ENCODE measurements around the gene MEP1A.

Gene MEP1A

DNA sequence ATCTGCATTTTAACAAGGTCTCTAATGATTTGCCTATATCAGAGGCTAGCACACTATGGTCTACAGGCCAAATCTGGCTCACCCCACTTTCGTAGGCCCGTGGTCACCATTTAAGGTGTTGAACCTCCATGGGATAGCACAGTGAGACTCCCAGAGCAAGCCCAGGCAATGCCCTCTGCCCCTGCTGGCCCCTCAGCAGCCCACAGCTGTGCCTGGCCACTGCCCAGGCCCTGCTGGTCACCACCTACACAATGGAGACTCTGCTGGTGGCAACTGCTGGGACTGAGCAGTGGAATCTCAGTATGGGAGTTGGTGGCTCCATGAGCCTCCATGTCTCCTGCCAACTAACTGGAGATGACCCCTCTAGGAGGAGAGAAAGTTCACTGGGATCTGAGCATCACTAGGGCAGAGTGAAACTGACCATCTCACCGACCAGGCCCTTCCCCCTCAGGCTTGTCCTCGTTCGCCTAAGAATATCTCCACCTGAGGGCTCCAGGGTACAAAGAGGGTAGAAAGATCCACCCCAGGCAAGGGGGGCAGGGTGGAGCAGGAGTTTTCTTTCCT lies 44.2 kb upstream of the MEP1A start:
- no peak overlapping the region for H3K4me3 ChIP-seq (ENCODE audit: low read depth, low read length)
- TF ChIP-seq POLR2A (IDR thresholded peaks at IDR 0.05; ENCODE audit: extremely low read depth, insufficient read length) (no peak), MYC (IDR thresholded peaks at IDR 0.05; ENCODE audit: low read depth, low read length) (no peak)
- TF ChIP-seq, protein P1, sequence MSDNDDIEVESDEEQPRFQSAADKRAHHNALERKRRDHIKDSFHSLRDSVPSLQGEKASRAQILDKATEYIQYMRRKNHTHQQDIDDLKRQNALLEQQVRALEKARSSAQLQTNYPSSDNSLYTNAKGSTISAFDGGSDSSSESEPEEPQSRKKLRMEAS (IDR thresholded peaks at IDR 0.05; ENCODE audit: low read depth, low read length), result no peak
- TF ChIP-seq, protein P2, sequence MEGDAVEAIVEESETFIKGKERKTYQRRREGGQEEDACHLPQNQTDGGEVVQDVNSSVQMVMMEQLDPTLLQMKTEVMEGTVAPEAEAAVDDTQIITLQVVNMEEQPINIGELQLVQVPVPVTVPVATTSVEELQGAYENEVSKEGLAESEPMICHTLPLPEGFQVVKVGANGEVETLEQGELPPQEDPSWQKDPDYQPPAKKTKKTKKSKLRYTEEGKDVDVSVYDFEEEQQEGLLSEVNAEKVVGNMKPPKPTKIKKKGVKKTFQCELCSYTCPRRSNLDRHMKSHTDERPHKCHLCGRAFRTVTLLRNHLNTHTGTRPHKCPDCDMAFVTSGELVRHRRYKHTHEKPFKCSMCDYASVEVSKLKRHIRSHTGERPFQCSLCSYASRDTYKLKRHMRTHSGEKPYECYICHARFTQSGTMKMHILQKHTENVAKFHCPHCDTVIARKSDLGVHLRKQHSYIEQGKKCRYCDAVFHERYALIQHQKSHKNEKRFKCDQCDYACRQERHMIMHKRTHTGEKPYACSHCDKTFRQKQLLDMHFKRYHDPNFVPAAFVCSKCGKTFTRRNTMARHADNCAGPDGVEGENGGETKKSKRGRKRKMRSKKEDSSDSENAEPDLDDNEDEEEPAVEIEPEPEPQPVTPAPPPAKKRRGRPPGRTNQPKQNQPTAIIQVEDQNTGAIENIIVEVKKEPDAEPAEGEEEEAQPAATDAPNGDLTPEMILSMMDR (IDR thresholded peaks at IDR 0.05; ENCODE audit: low read depth, low read length), result no peak
- no peak for DNase-seq (ENCODE audit: low read depth)

DNA sequence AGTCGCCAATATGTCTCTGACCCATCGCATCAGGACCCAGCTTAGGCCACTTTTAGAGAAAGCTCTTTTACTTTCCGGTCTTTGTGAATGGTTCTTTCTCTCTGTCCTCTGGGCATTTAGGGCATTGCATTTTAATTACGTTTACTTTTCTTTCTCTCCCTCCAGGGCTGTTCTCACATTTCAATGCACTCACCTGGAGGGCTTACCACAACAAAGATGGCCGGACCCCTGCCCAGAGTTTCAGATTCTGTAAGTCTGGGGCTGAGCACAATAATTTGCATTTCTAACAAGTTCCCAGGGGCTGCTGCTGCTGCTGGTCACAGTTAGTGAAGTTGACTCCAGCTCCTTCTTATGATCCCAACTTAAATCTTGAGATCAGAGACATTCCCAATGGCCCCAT lies 43.5 kb upstream of the MEP1A start:
- no peak overlapping the region for H3K4me3 ChIP-seq (ENCODE audit: low read depth, low read length)
- DNase-seq (ENCODE audit: low read depth), result no peak
- TF ChIP-seq POLR2A (IDR thresholded peaks at IDR 0.05; ENCODE audit: extremely low read depth, insufficient read length), result no peak
- TF ChIP-seq, protein P2 (IDR thresholded peaks at IDR 0.05; ENCODE audit: low read depth, low read length), result no peak
- TF ChIP-seq MYC (IDR thresholded peaks at IDR 0.05; ENCODE audit: low read depth, low read length), result no peak
- TF ChIP-seq, protein P1 (IDR thresholded peaks at IDR 0.05; ENCODE audit: low read depth, low read length), result no peak

DNA sequence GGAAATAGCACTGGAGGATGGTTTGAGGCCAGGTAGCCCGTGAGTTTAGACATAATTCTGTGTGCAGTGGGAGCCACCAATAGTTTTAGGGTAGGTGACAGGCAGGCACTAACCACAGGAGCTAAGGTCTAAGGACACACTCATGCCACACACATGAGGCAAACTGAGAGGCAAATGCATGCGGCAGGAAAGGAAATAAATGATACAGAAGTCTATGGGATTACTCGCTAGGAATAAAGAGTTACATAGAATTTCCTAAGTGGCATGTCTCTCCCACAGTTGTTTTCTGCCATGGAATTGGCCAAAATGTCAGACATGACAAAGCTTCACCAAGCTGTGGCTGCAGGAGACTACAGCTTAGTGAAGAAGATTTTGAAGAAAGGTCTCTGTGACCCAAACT lies 41.5 kb upstream of the MEP1A start:
- H3K4me3 ChIP-seq (ENCODE audit: low read depth, low read length), result no peak overlapping the region
- TF ChIP-seq MYC (IDR thresholded peaks at IDR 0.05; ENCODE audit: low read depth, low read length) (no peak), POLR2A (IDR thresholded peaks at IDR 0.05; ENCODE audit: extremely low read depth, insufficient read length) (no peak)
- TF ChIP-seq, protein P2 (IDR thresholded peaks at IDR 0.05; ENCODE audit: low read depth, low read length), result no peak
- TF ChIP-seq, protein P1 (IDR thresholded peaks at IDR 0.05; ENCODE audit: low read depth, low read length), result no peak
- no peak for DNase-seq (ENCODE audit: low read depth)

DNA sequence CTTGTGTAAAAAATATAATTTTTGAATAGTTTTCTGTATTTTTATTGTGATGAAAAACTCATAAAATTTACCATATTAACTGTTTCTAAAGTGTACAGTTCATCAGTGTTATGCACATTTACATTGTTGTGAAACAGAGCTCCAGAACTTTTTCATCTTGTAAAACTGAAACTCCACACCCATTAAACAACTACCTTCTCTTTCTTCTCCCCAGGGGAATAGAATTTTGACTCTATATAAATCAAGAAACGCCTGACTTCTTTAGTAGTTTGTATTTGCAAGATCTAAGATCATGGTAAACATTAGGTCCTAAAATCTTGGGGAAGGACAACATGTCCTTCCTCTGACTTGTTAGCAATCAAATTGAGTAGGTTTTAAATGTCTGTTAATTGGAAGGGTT lies 37.3 kb upstream of the MEP1A start:
- no peak overlapping the region for H3K4me3 ChIP-seq (ENCODE audit: low read depth, low read length)
- DNase-seq (ENCODE audit: low read depth), result no peak
- TF ChIP-seq, protein P2 (IDR thresholded peaks at IDR 0.05; ENCODE audit: low read depth, low read length), result no peak
- TF ChIP-seq POLR2A (IDR thresholded peaks at IDR 0.05; ENCODE audit: extremely low read depth, insufficient read length) (no peak), MYC (IDR thresholded peaks at IDR 0.05; ENCODE audit: low read depth, low read length) (no peak)
- TF ChIP-seq, protein P1 (IDR thresholded peaks at IDR 0.05; ENCODE audit: low read depth, low read length), result no peak

DNA sequence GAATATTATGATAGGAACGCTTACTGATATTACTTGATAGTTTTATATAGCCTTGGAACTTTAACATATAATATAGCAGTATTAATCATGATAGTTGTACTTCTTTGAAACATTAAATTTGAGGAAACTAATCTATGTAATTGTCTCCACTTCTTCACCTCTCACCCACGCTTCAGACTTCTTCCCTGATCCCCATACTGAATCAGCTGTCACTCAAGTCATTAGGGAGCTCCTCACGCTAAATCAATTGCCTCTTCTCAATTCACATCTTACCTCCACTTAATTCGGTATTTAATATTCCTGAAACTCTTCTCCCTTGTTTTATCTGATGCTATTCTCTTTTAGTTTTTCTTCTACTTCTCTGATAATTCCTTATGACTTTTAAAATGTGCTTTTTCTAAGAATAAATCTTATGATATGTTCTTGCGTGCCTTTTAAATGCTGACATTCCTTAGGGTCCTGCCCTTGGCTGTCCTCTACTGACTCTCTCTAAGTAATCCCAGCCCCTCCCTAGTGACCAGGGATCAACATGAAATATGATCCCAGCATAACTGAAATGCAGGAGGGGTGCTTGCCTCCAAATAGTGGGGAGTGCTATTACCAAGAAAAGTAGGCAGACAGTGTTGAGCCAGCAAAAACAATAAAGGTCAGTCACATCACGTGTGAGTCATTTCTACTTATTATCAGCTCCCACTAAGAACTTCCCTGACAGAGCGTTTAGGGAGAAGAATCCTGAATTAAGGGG lies 36.5 kb upstream of the MEP1A start:
- no peak for DNase-seq (ENCODE audit: low read depth)
- TF ChIP-seq MYC (IDR thresholded peaks at IDR 0.05; ENCODE audit: low read depth, low read length), result no peak
- TF ChIP-seq, protein P1 (IDR thresholded peaks at IDR 0.05; ENCODE audit: low read depth, low read length), result no peak
- TF ChIP-seq POLR2A (IDR thresholded peaks at IDR 0.05; ENCODE audit: extremely low read depth, insufficient read length), result no peak
- TF ChIP-seq, protein P2 (IDR thresholded peaks at IDR 0.05; ENCODE audit: low read depth, low read length), result no peak
- no peak overlapping the region for H3K4me3 ChIP-seq (ENCODE audit: low read depth, low read length)
